Colonic mucosa (tissue), 4 donors: Measurements from ENCODE around the gene EPB41L1. TPM values are rescaled to one million over a fixed set of nuclear protein-coding genes. Genes with fewer than 3 reads are reported as not detected.

Source experiments
- DNase-seq: peaks from one replicate; pipeline ENCODE4 v3.0.0-alpha.2; 2020
- H3K27ac ChIP-seq: fragments of 200-600 bp; one replicate; pipeline ENCODE4 v1.8.0; 2021
- H3K27me3 ChIP-seq: fragments of 200-600 bp; one replicate; pipeline ENCODE4 v1.8.0; 2021
- H3K36me3 ChIP-seq: fragments of 200-600 bp; one replicate; pipeline ENCODE4 v1.8.0; 2021
- H3K4me1 ChIP-seq: fragments of 200-600 bp; one replicate; pipeline ENCODE4 v1.8.0; 2021; ENCODE audit warnings: mild to moderate bottlenecking
- H3K4me3 ChIP-seq: fragments of 200-600 bp; one replicate; pipeline ENCODE4 v1.8.0; 2021
- H3K9ac ChIP-seq, 2 donors: one replicate each; pipeline ENCODE4 v1.7.0; 2013; ENCODE audit warnings: control low read depth in 2 of 2, low read depth in 2 of 2, low read length in 2 of 2
- H3K9me3 ChIP-seq: fragments of 200-600 bp; one replicate; pipeline ENCODE4 v1.8.0; 2021
- intact Hi-C: fragments of 100-400 bp; cut with DNase I; formaldehyde crosslinking; loops from one replicate; pipeline ENCODE4 v1.14.1; 2022
- total RNA-seq, 2 donors: library from RNA; stranded (reverse); fragmentation: NEBNext Ultra II Directional in 1 of 2; extraction: Animal tissue kit (Norgen Biotek cat#: 25700) in 1 of 2; gene quantifications; one replicate each; pipeline ENCODE4 v1.2.1, GENCODE V29; 2021
- TF ChIP-seq, protein P1 (sequence below): fragments of 200-600 bp; IDR thresholded peaks from one replicate; pipeline ENCODE4 v1.8.0; 2022; ENCODE audit warnings: antibody characterized with exemption, mild to moderate bottlenecking
- donor health status: healthy.
- donor health status: DM: no; HTN: no; CAD: no.
- donor health status: DM: no; HTN: no; CAD: no.

Gene EPB41L1
- total RNA-seq, 2 donors from 2014 or later = 40.3 to 59.2 TPM

DNA sequence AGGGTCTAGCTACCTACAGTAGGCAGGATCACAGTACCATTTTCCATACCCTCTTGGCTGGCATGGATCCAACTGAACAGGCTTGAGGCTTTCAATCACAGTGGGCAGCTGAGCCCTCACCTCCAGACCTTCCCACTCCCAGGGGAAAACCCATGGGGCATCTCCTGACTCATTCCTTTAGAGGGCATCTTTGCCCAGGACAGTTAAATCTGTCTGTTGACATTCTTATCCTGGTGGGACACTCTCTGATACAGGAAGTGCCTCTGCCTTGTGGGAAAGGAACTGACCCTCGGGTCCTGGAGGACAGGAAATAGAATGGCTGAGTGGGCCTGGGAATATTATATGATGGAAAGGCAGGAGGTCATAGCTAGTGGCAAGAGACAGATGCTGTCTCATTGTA, 10.2 kb upstream of the EPB41L1 start:
- DNase-seq = no peak
- no peak overlapping the region for H3K9ac ChIP-seq
- no peak overlapping the region for H3K4me3 ChIP-seq
- intact Hi-C loops = no loop called here
- no peaks in the 10 kb centered on the region for H3K9me3 ChIP-seq
- no peak overlapping the region for H3K27ac ChIP-seq
- TF ChIP-seq, protein P1, sequence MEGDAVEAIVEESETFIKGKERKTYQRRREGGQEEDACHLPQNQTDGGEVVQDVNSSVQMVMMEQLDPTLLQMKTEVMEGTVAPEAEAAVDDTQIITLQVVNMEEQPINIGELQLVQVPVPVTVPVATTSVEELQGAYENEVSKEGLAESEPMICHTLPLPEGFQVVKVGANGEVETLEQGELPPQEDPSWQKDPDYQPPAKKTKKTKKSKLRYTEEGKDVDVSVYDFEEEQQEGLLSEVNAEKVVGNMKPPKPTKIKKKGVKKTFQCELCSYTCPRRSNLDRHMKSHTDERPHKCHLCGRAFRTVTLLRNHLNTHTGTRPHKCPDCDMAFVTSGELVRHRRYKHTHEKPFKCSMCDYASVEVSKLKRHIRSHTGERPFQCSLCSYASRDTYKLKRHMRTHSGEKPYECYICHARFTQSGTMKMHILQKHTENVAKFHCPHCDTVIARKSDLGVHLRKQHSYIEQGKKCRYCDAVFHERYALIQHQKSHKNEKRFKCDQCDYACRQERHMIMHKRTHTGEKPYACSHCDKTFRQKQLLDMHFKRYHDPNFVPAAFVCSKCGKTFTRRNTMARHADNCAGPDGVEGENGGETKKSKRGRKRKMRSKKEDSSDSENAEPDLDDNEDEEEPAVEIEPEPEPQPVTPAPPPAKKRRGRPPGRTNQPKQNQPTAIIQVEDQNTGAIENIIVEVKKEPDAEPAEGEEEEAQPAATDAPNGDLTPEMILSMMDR = no peak
- no peaks in the 10 kb centered on the region for H3K36me3 ChIP-seq
- no peaks in the 10 kb centered on the region for H3K4me1 ChIP-seq
- no peaks in the 10 kb centered on the region for H3K27me3 ChIP-seq

DNA sequence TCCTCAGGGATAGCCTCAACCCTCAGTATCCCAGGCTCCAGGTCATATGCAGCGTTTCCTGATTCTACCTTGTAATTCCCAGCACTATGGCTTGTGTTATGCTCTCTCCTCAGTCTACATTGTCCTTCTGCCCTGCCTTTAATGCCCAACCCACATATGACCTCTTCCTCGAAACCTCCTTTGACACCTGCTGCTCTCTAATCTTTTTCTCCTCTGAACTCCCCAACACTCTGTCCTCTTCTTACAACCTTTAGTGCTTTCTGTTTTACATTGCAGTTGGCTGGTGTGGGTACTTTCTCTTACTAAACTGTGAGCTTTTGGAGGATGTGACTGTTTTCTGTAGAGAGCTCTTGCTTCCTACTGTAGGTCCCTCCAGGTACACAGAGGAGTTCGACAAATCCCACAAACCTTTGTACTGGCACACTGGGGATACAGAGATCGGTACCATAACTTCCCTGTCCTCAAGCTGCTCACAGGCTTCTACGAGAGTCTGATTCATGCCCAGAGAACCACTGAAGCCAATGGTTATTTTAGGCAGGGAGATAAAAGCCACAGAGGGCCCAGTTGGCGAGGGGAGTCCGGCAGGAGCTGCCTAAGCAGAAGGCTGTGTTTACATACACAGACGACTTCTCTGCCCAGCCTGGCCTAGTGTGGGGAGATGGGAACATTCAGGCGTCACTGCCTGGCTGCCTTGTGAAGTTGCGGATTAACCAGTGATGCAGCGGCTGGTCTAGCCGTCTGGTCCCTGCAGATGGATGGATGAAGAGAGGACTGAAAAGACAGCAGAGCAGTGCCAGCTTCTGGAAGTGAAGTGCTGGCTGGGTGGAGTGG, 8.4 kb upstream of the EPB41L1 start:
- Histone ChIP-seq H3K9ac (no peak overlapping the region), H3K27ac (no peak overlapping the region), H3K4me1 (no peaks in the 10 kb centered on the region), H3K27me3 (no peaks in the 10 kb centered on the region), H3K9me3 (no peaks in the 10 kb centered on the region), H3K36me3 (no peaks in the 10 kb centered on the region), H3K4me3 (no peak overlapping the region)
- DNase-seq = no peak
- intact Hi-C loops = no loop called here
- TF ChIP-seq, protein P1 = no peak

DNA sequence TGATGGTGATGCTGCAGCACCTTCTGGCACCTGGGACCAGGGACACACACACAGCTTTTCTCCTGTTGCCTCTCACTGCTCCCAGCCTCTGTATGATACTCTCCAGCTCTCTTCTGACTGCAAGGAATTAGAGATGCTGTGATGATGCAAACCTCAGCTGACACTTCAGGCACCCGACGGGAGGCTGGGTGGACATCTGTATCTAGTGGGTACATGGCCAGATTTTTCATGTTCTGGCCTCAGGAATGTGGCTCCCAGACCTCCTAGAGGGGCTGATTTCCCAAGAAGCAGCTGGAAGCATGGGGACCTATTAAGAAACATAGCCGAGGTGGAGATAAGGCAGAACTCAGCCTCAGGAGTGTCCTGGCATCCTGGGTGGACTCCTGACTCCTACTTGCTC, 6.8 kb upstream of the EPB41L1 start:
- H3K4me1 ChIP-seq = no peaks in the 10 kb centered on the region

DNA sequence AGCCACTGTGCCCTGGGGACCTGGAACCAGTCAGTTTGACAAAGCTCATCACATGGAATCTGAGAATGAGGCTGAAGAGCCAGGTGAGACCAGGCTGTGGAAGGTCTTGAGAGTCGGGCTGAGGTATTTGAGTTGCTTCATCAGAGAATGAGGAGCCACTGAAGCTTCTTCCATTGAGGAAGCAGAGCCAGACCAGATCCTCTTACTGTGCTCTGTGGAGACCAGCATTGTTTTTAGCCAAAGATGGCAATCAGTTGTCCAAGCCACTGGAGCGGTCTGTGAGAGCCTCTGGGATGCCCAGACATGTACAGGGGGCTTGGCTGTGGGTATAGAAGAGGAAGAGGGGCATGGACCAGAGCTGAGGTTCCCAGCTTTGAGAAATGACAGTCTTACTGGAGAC, 6.1 kb upstream of the EPB41L1 start:
- no peaks in the 10 kb centered on the region for H3K4me1 ChIP-seq
- no peak for DNase-seq
- H3K27ac ChIP-seq = no peak overlapping the region
- H3K4me3 ChIP-seq = no peak overlapping the region
- H3K36me3 ChIP-seq = no peaks in the 10 kb centered on the region
- no peaks in the 10 kb centered on the region for H3K9me3 ChIP-seq
- H3K9ac ChIP-seq = no peak overlapping the region
- intact Hi-C loops = no loop called here
- TF ChIP-seq, protein P1 = no peak
- H3K27me3 ChIP-seq = no peaks in the 10 kb centered on the region

More for the DNA sequence above, 6.8 kb upstream of the EPB41L1 start:
- no peak for DNase-seq
- Histone ChIP-seq H3K9ac (no peak overlapping the region), H3K27ac (no peak overlapping the region), H3K36me3 (no peaks in the 10 kb centered on the region), H3K27me3 (no peaks in the 10 kb centered on the region), H3K4me3 (no peak overlapping the region), H3K9me3 (no peaks in the 10 kb centered on the region)
- intact Hi-C loops = no loop called here
- TF ChIP-seq, protein P1 = no peak

DNA sequence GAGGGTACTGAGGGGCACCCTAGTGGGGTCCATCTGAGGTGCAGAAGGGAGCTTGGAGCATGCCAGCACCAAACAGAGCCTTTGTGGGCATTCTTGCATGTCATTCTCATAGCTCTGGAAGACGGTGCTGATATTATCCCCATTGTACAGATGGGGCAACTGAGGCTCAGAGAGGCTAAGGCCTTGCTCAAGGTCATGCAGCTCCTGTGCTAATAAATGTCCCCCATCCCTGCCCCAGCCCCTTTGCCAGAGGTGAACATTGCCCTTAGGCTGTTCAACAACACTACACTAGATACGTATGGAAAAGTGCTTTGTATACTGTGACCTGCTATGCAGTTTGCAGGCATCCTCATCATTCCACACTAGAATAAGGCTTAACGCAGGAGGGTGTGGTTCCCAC, 5.5 kb upstream of the EPB41L1 start:
- intact Hi-C loops = no loop called here
- TF ChIP-seq, protein P1 = no peak
- H3K36me3 ChIP-seq = no peaks in the 10 kb centered on the region
- no peaks in the 10 kb centered on the region for H3K4me1 ChIP-seq
- H3K27me3 ChIP-seq = no peaks in the 10 kb centered on the region
- H3K9ac ChIP-seq = no peak overlapping the region
- no peak overlapping the region for H3K4me3 ChIP-seq
- no peaks in the 10 kb centered on the region for H3K9me3 ChIP-seq
- no peak overlapping the region for H3K27ac ChIP-seq
- DNase-seq = no peak
